Measurements from ENCODE around the gene C4orf50.
"Not testable (repeated sequence)": the region's sequence is repeated elsewhere in the genome, so short reads cannot be mapped to it uniquely, and the experiment has no call there.

Gene C4orf50

GRCh38 chr4:5963611-5964010 is 54.6 kb downstream of the C4orf50 start:
- DNase-seq = no peak

DNA sequence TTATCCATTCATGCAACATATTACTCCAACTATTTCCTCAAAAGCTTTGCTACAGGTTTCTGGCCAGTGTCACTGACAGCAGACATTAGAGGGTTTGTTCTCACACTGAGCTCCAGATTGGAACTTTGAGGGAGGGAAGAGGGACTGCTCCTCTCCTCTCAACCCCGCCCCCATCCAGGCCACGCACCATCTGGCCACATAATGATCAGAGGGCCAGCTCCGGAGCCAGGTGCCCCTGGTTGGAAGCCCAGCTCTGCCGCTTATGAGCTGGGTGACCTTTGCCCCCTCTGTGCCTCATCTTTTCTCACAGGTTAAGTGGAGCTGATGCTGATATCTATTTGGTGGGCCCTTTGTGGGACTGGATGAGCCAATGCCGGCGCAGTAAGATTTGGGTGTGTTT is 55.8 kb downstream of the C4orf50 start:
- no peak for DNase-seq

DNA sequence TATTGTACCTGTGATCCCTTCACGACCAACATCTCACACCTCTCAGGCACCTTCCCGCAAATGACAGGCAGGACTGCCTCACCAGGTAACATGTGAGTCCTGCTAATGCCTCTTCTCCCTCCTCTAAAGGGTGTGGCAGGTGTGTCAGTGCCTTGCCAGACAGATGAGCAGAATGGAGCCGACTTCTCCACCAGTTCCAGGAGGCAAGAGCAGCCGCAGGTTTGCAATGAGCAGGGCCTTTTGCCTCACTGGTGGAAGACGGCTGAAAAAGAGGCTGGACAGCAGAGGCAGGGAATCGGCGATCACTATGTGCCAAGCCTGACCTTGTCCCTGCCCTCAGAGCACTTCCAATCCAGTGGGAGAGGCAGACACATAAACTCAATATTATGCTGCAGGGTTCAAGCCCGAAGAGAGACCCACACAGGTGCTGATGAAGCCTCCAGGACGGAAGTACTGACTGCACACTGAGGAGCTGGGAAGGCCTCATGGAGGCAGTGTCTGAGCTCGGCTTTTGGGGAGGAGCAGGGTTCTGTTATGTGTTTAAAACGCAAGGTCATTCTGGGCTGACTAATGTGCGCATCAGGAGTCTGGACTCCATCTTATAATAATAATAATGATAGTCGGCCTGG is 57.9 kb downstream of the C4orf50 start:
- DNase-seq = no peak

DNA sequence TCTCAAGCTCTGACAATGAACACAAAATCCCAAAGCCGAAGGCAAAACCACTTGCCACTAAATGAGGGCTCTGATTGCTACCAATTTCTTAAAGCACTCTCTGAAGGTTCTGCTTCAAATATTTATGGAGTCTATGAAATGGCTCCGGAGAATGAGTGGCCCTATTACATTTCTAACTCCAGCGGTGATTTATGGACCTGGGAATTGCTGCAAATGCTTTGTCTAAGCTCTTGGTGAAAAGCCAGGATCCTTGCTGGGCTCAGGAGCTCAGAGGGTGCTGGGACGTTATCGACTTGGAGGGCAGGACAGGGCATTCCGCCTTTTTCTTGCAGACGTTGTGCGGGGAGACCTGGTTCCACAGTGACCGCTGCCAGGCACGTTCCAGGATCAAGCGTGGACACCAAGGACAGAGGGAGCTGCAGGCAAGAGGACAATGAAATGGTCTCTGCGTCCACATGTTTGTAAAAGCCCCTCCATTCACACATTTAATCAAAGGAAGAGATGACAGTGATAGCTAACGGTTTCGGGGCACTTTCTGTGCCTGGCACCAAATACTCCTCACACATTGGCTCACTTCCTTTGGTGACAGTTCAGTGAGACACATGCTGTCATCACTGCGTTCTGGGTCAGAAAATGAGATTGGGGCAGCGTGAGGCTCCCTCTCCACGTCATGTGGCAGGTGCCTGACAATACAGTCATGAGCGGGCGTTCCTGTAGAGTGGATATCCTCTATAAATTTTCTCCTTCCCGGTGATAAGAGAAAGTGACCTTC is 58.8 kb downstream of the C4orf50 start:
- DNase-seq = no peak

GRCh38 chr4:5958199-5958735 is 60.0 kb downstream of the C4orf50 start:
- no peak for DNase-seq

- no peak for DNase-seq
Observed at GRCh38 chr4:5957076-5957475, 61.2 kb downstream of the C4orf50 start.

- DNase-seq = no peak
Observed at GRCh38 chr4:5956285-5957021, 61.8 kb downstream of the C4orf50 start.

DNA sequence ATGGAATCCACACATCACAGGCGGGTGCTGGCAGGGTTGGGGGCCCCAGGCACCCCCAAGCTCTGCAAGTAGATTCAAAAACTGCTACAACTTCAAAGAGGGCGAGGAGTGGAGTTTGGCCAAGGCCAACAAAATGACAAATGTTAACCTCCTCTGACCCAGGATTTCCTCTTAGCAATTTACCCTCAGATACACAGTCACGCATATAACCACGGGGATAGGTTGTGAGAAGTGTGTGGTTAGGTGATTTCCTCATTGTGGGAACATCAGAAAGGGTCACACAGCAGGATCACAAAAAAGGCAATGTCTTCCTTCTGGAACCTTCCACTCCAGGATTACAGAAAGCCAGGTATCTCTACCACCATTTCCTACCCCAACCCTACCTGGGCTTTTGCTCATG is 62.4 kb downstream of the C4orf50 start:
- DNase-seq = no peak

DNA sequence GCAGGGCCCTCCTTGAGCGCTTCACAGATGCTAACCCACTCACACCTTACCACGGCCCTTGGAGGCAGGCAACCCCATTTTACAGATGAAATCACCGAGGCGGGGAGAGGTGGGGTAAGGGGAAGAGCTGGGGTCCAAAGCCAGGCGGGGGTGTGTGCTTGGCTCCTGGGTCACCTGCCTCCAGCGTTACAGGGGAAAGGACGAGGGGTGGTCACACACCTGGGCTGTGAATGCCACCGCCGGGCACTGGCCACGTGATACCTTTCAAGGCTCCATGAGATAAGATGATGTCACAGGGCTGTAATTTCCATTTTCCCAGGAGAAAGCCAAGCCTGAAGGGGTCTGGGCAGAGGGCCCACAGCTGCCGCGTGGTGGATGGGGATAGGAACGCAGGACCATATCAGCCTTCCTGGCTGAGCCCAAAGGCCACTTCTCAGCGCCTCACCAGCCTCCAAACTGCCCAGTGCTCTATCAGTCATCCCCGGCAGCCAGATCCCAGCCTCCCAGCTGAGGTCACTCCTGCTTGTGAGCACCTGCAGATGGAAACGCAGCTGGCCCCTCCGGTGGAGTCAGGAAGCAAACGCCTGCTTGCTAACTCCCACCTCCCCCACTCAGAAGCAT is 62.9 kb downstream of the C4orf50 start:
- DNase-seq = no peak

- no peak for DNase-seq
Observed at GRCh38 chr4:5954056-5954760, 64.0 kb downstream of the C4orf50 start.

DNA sequence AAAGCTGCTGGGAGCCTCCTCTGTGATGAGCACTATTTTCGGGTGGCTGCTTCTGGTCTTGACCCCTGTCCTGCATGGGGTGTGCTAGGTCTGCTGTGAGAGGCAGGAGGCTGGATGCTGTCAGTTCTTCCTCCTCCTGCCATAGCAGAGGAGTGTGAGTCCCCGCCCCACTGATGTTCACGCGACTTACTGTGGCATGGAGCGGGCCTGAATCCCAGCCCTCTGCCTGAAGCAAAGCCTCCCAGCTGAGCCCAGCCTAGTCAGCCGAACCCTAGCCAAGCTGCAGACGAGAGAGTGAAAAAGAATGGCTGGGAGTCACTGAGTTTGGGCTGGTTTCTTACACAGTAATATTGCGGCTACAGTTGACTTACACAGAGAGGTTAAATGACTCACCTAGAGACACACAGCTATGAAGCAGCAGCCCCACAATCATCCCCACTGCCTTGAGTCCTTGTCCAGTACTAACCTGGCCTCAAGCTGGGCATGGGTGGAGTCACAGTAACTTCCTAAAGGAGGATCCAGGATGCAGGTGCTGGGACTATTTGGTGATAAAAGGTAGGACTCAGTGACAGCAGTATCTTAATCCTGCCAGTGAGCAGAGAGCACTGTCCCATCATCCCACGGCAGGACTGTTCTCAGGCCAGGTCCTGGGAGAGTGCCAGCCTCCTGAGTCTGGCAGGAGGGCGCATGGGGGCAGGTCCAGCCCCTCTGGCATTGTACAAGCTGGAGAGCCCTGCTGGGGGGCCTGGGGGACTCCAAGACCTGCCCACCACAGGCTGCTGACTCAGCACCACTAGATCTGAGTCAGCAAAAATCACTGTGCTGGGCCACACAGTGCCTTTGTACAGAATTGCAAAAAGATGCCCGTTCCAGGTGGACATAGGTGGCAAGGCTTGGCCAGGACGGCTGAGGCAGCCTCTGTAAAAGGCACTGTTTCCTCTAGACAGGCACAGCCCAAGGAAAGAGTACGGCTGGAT is 65.0 kb downstream of the C4orf50 start:
- DNase-seq = no peak

- DNase-seq = no peak
Observed at GRCh38 chr4:5952286-5952974, 65.8 kb downstream of the C4orf50 start.

GRCh38 chr4:5946653-5947052 is 71.6 kb downstream of the C4orf50 start:
- not testable (repeated sequence) for DNase-seq

DNA sequence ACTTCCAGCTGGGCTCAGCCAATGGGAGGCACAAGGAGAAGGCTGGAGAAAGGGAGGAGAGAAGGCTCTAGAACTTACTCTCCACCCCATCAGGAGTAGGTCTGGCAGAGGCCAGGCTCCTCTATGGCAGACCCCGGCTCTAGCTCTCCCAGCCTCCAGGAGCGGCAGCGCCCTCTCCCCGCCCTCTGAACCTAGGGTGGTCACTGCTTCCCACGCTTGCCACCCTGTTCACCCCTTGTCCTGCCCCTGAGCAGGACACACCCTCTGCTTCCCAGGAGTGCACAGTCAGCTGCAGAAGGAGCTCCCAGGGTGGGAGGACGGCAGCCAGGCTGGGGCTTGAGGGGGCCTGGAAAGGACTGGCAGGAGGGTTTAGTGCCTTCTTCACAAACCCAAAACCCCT is 72.3 kb downstream of the C4orf50 start:
- DNase-seq = no peak

GRCh38 chr4:5945171-5945570 is 73.1 kb downstream of the C4orf50 start:
- DNase-seq = no peak

DNA sequence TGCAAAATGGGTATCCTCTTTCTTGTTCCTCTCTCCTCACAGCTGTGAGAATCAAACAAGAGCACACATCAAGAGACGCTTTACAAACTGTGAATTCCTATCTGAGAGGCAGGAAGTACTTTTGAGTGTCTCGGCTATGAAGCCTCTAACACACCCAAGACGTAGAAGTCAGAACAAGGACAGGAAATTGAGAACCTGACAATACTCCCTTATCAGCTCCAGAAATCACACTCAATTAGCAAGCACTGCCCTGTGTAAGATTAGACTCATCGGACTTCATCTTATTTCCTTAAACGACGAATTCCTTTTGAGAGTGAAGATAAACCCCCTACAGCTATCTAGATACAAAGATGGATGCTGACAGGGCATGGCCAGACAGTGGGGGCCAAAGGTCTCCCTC is 74.7 kb downstream of the C4orf50 start:
- DNase-seq = no peak

- no peak for DNase-seq
Observed at GRCh38 chr4:5942947-5943346, 75.3 kb downstream of the C4orf50 start.

DNA sequence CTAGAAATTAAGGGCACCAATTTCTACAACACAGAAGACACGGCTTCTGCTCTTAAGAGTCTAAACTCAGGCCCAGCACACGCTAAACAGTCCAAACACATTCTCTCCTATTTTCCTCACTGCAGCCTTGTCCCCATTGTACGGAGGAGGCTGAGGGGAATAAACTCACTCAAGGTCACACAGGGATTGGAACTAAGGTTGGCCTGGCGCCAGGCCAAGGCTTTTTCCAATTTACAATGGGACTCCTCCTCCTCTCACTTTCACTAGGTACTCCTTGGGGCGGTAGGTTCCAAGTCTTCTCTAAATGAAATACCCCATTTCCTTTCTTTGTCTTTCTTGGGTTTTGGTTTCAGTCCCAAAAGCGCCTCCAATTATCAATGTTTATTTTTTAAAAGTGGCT is 76.6 kb downstream of the C4orf50 start:
- no peak for DNase-seq

DNA sequence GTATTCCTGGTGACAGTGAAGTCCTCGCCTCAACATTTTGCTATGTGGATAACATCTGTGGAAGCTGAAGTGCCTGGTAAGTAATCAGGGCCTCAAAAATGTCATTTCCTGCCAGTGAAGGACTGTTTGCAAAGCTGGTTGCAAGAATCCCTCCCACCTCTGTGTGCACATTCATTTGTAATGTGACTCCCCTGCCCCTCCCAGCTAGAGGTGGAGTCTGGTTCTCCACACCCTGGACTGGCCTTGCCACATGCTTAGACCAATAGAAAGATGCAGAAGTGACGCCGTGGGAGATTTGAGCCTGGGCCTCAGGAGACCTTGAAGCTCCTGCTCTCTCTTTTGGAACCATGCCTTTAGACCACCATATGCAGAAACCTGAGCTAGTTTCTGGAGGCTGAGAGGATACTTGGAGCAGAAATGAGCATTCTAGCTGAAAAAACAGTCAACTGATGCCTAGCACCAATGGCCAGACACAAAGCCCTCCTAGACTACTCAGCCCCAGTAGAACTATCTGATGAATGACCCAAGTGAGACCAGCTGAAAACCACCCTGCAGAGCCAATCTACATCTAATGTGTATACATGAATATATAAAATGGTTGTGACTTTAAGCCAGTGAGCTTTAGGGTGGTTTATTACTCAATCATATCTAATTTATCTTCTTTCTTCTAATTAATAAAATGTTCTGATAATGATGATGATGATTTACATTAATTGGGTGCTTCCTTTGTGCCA is 77.6 kb downstream of the C4orf50 start:
- DNase-seq = no peak

Measured in amniotic stem cell (primary cell).